ENCODE data around the gene ZFC3H1. TPM values are rescaled to one million over a fixed set of nuclear protein-coding genes. Genes with fewer than 3 reads are reported as not detected.

The ZFC3H1 gene
- total and polyA plus RNA-seq, 2 experiments from 2014 or later, result 15.1 to 27.0 TPM

DNA sequence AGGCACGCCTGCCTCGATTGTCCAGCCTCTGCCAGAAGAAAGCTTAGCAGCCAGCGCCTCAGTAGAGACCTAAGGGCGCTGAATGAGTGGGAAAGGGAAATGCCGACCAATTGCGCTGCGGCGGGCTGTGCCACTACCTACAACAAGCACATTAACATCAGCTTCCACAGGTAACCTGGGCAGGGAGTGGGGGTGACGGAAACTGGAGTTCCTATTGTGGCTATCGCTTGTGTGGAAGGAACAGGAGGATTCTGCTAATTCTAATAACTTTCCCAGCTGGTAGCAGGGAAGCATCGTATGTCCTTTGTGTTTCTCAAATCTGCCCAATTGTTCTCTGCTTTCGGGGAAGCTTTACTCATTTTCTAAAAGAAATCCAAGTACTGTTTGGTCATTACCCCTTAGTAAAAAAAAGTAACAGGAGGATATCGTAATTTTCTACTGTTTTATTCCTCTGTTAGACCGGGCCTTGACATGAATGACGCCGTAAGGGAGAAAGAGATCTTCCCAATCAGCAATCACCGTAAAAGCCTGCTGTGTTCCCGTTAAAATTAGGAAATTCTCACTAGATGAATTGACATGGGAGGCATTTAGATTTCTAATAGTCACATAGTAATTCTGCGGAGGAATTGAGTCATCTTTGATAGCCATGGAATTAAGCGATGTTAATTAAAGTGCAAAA is 902 bp upstream of the ZFC3H1 start:
- Histone ChIP-seq H2AFZ (peak overlapping the region; percentile 89), H4K20me1 (ENCODE audit: insufficient read depth) (no peaks in the 10 kb centered on the region; the same call in 1 of the 2 replicates), H3K79me2 (ENCODE audit: insufficient read depth) (peaks cover 68% of the 10 kb centered on the region), H3K4me1 (ENCODE audit: insufficient read depth) (peaks cover 25% of the 10 kb centered on the region), H3K9me2 (ENCODE audit: insufficient read depth) (no peaks in the 10 kb centered on the region), H3K9me3 (ENCODE audit: low read depth) (no peaks in the 10 kb centered on the region), H3K27ac (peak overlapping the region; percentile 99), H3K4me2 (ENCODE audit: unreplicated experiment) (peak overlapping the region; percentile 99), H3K27me3 (replicated peaks; ENCODE audit: insufficient read depth) (no peaks in the 10 kb centered on the region), H3F3A (ENCODE audit: insufficient read depth) (peaks cover 29% of the 10 kb centered on the region), H3K9ac (peak overlapping the region; percentile 99), H3K4me3 (peak overlapping the region; percentile 98), H3K36me3 (ENCODE audit: low read depth) (peaks cover 11% of the 10 kb centered on the region)
- TF ChIP-seq EZH2 (IDR thresholded peaks at IDR 0.05; ENCODE audit: insufficient read depth, poor library complexity, severe bottlenecking), result no peak
- no peak for TF ChIP-seq EZH2phosphoT487 (IDR thresholded peaks at IDR 0.05; ENCODE audit: insufficient read depth, low read depth)
- in situ Hi-C loops (cut with MboI), result no loop called here
- WGBS, 2 experiments (ENCODE audit: low coverage in 1 of 2, low lambda C conversion rate in 2 of 2, missing lambda C conversion rate in 2 of 2), result 0 to 2% methylated on average over 20 of the region's 20 CpGs
- DNase-seq, result peak; percentile 58

DNA sequence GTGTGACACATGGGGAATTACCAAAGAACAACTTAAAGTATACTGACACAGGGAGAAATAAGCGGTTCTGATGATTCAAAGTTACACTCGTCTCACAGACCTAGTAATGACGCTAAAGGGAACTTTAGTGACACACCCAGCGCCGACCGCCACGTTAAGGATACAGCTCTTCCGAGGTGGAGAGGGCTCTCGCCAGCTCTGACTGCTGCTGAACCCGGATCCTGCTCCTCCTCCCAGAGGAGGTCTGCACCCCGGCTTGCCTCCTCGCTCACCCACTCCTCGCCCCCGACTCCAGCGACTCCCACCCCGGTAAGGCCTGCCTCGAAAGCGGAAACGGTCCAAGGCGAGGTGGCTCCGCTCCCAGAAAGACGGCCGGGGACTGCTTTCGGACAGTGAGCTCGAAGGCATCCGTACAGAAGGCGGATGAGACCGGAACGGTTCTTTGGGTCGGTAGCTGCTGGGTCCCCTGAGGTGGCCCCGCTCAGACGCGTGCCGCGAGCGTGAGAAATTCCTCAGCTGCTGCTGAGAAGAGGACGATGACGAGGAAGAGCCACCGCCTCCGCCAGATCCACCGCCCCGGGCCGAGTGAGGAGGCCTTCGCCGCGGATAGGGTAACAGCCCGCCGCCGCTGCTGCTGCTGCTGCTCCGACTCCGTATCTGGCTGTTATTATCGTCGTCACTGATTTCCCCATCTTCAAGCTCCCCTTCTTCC is 643 bp downstream of the ZFC3H1 start:
- H3K79me2 ChIP-seq (ENCODE audit: insufficient read depth), result peaks cover 84% of the 10 kb centered on the region
- H3K27me3 ChIP-seq (replicated peaks; ENCODE audit: insufficient read depth), result no peaks in the 10 kb centered on the region
- H3K27ac ChIP-seq, result peak overlapping the region; percentile 99
- H3K4me3 ChIP-seq, result peak overlapping the region; percentile 98
- H3F3A ChIP-seq (ENCODE audit: insufficient read depth), result peaks cover 29% of the 10 kb centered on the region
- peak overlapping the region; percentile 94 for H3K4me2 ChIP-seq (ENCODE audit: unreplicated experiment)
- in situ Hi-C loops (cut with MboI), result no loop called here
- H3K4me1 ChIP-seq (ENCODE audit: insufficient read depth), result peaks cover 29% of the 10 kb centered on the region
- no peaks in the 10 kb centered on the region for H3K9me2 ChIP-seq (ENCODE audit: insufficient read depth)
- no peak for TF ChIP-seq EZH2phosphoT487 (IDR thresholded peaks at IDR 0.05; ENCODE audit: insufficient read depth, low read depth)
- TF ChIP-seq EZH2 (IDR thresholded peaks at IDR 0.05; ENCODE audit: insufficient read depth, poor library complexity, severe bottlenecking), result no peak
- H3K36me3 ChIP-seq (ENCODE audit: low read depth), result peaks cover 24% of the 10 kb centered on the region
- H3K9me3 ChIP-seq (ENCODE audit: low read depth), result no peaks in the 10 kb centered on the region
- DNase-seq, result peak; percentile 94
- H4K20me1 ChIP-seq (ENCODE audit: insufficient read depth), result no peaks in the 10 kb centered on the region; the same call in 1 of the 2 replicates
- 1% methylated on average over 50 to 53 of the region's 53 CpGs for WGBS, 2 experiments (ENCODE audit: low coverage in 1 of 2, low lambda C conversion rate in 2 of 2, missing lambda C conversion rate in 2 of 2)
- H3K9ac ChIP-seq, result peak overlapping the region; percentile 99
- H2AFZ ChIP-seq, result peak overlapping the region; percentile 89; the same call in 1 of the 2 replicates

DNA sequence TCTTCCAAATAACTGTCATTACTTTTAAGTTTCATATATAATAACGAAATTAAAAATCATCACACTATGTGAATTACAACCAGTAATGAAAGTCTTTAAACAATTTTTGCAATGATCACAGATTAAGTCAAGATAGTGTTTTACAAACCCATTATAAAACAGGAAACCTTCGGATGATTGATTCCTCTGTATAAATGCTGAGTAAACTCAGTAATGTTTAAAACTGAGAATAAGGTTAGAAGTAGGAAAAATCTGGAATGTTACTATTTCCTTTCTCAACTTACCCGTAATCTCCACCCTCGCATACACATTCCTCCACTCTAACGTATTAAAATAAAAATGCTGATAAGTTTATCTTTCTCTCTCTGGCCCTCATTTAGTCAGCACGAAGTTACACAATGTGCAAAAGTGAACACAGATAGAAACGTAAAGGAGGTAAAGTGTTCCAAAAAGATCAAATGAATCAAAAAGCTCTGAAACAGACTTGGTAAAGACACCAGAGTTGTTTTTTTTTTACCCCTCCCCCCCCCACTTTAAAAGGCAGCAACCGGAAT is 1.6 kb downstream of the ZFC3H1 start:
- Histone ChIP-seq H3K4me3 (peak overlapping the region; percentile 98), H3K79me2 (ENCODE audit: insufficient read depth) (peaks cover 92% of the 10 kb centered on the region), H3K27me3 (replicated peaks; ENCODE audit: insufficient read depth) (no peaks in the 10 kb centered on the region), H4K20me1 (ENCODE audit: insufficient read depth) (no peaks in the 10 kb centered on the region; the same call in 1 of the 2 replicates), H3K9me3 (ENCODE audit: low read depth) (no peaks in the 10 kb centered on the region), H3K27ac (peak overlapping the region; percentile 99), H3K36me3 (ENCODE audit: low read depth) (peaks cover 34% of the 10 kb centered on the region), H3F3A (ENCODE audit: insufficient read depth) (peaks cover 33% of the 10 kb centered on the region), H3K4me1 (ENCODE audit: insufficient read depth) (peaks cover 30% of the 10 kb centered on the region), H3K4me2 (ENCODE audit: unreplicated experiment) (peak overlapping the region; percentile 94), H2AFZ (no peak overlapping the region), H3K9me2 (ENCODE audit: insufficient read depth) (no peaks in the 10 kb centered on the region), H3K9ac (peak overlapping the region; percentile 99)
- TF ChIP-seq EZH2 (IDR thresholded peaks at IDR 0.05; ENCODE audit: insufficient read depth, poor library complexity, severe bottlenecking) (no peak), EZH2phosphoT487 (IDR thresholded peaks at IDR 0.05; ENCODE audit: insufficient read depth, low read depth) (no peak)
- peak; percentile 69 for DNase-seq
- 4 to 5% methylated on average over 8 of the region's 8 CpGs for WGBS, 2 experiments (ENCODE audit: low coverage in 1 of 2, low lambda C conversion rate in 2 of 2, missing lambda C conversion rate in 2 of 2)
- in situ Hi-C loops (cut with MboI), result no loop called here

DNA sequence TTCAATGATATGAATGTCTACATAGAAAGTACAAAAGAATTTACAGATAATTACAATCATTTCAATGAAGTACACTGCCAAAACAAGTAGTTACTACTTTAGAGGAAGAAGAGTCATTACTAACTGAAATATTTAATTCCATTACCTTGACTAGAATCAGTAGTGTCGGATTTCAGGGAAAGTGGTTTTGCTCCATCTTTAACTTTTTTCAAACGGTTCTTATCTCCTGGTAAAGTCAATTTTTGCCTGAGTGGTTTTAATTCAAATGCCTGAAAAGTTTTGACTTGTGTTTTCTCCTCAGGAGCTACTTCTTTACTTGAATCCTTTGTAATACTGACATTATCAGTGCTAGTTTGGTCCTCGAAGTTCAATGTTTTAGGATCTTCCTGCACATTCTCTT is 6.9 kb downstream of the ZFC3H1 start:
- peak overlapping the region; percentile 26 for H3K4me2 ChIP-seq (ENCODE audit: unreplicated experiment)
- DNase-seq, result no peak
- TF ChIP-seq EZH2phosphoT487 (IDR thresholded peaks at IDR 0.05; ENCODE audit: insufficient read depth, low read depth) (no peak), EZH2 (IDR thresholded peaks at IDR 0.05; ENCODE audit: insufficient read depth, poor library complexity, severe bottlenecking) (no peak)
- no peaks in the 10 kb centered on the region for H3K9me3 ChIP-seq (ENCODE audit: low read depth)
- peaks cover 77% of the 10 kb centered on the region for H3K36me3 ChIP-seq (ENCODE audit: low read depth)
- no peaks in the 10 kb centered on the region for H3K27me3 ChIP-seq (replicated peaks; ENCODE audit: insufficient read depth)
- no peak overlapping the region for H3K27ac ChIP-seq
- H3K9ac ChIP-seq, result no peak overlapping the region
- in situ Hi-C loops (cut with MboI), result no loop called here
- H3K79me2 ChIP-seq (ENCODE audit: insufficient read depth), result peaks cover 100% of the 10 kb centered on the region
- peaks cover 41% of the 10 kb centered on the region for H3K4me1 ChIP-seq (ENCODE audit: insufficient read depth)
- peaks cover 20% of the 10 kb centered on the region for H4K20me1 ChIP-seq (ENCODE audit: insufficient read depth)
- H2AFZ ChIP-seq, result no peak overlapping the region
- 94 to 96% methylated on average over 3 of the region's 3 CpGs for WGBS, 2 experiments (ENCODE audit: low coverage in 1 of 2, low lambda C conversion rate in 2 of 2, missing lambda C conversion rate in 2 of 2)
- H3F3A ChIP-seq (ENCODE audit: insufficient read depth), result peaks cover 37% of the 10 kb centered on the region
- H3K4me3 ChIP-seq, result no peak overlapping the region
- H3K9me2 ChIP-seq (ENCODE audit: insufficient read depth), result no peaks in the 10 kb centered on the region
